Erythroblast (primary cell): ENCODE results near the gene TMEM182.

ENCODE experiments used
- DNase-seq, 2 experiments: peaks; one replicate each; lab custom pipeline; 2025; lab: John Stamatoyannopoulos, UW
- GATA1 ChIP-seq: IDR thresholded peaks from 2 replicates; pipeline ENCODE4 v1.6.1; 2011; ENCODE audit warnings: low read depth, mild to moderate bottlenecking, control low read depth, low read length, moderate library complexity
- POLR2A ChIP-seq: IDR thresholded peaks from 2 replicates; pipeline ENCODE4 v1.6.1; 2011; ENCODE audit warnings: mild to moderate bottlenecking, low read length

Gene TMEM182

DNA sequence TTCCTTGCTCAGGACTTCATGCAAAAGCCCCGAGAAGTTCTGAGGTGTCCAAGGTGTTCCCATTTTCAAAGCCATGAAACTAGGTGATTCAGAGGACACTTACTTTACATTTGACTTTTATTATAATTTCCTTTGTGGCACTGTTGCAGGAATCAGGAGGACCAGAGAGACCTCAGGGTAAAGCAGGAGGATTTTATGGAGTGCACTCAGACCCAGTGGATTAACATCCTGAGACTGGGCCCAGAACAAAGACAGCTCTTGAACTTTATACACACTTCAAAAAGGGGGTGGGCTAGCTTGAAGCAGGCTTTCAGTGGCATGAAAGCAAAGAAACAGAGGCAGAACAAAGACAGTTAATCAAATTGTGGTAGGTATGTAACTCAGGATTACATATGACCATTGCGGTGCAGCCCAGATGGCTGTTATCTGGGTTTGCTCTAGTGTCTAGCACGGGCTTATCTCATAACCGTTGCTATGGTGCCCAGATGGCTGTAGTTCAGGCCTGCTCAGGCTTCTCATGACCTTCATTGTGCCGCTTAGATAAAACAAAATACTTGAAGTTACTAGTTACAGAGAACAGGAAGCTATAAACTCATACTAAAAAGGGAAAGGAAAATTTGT is 39.4 kb downstream of the TMEM182 start:
- DNase-seq, result peak; percentile 69 to 73
- TF ChIP-seq GATA1 (no peak), POLR2A (no peak)

DNA sequence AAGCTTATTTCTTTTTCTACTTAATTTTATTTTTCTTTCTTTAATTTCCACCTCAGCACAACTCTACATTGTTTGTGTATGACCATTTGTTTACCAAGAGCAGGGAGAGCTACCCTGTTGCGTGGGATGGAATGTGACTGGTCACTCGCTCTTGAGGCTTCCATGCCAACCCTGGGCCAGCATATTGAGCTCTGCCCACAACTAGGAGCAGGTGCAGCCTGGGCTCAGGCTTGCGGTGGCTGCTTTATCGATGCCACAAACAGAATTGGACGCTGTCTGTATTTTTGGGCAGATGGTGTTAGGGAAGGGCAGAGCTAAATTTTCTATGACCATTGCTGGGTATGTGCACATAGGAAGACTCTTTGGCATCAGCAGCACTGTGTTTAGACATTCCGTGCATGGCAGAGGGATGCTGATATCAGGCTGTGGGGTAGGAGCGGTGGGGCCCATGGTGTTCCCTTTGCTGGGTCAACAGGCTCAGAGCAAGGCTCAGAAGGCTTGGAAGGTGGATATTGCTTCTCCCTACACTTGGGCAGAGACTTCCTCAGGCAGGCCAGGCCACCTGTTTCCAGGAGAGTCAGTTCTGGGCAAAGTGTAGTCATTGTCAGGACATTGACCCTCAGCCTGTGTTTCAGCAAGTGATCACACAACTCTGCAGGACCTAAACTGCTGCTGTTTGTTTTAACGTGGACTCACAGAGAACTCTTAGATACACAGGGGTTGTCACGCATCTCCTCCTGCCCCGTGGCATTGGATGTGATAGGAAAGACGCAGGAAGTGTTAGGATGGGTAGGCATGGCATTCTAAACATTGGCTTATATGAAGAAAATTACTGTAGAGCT is 40.2 kb downstream of the TMEM182 start:
- no peak for DNase-seq
- TF ChIP-seq GATA1, result no peak
- TF ChIP-seq POLR2A, result no peak

DNA sequence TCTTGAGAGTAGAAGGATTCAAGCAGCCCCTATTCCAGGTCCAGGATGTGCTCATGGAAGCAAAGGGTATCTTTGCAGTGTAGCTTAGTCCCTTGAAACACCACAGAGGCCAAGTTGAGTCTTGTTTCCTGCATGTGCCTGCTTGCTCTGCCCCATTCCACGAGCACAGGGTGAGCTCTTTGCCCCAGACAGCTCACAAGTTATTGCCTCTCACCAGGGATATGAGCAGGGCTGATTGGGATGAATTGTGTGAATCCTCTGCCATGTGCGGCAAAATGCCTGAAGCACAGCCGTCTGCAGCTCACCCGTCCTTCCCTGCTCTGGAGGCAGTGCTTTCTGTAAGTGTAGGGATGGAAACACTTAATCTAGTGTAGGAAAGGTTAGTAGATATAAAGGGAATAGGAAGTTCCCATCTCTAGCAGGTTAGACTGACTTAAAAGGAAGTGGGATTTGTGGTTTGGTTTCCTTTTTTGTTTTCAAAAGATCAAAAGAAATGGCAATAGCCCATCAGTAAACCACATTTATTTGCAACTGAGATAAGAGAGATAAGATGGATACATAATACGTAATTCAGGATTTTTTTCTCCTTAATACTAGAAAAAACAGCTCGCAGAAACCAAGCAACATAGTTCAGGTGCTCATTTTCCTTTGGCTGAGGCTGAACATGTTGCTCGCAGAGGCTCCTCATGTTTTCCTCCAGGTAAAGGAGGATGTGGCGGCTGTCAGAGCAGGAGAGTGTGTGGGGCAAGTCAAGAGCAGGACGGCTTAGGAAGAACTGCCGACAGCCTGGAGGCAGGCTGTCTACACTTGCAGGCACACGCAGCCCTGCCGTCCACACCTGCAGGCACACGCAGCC is 41.4 kb downstream of the TMEM182 start:
- TF ChIP-seq POLR2A (no peak), GATA1 (no peak)
- DNase-seq, result no peak

GRCh38 chr2:102803897-102804217 is 42.0 kb downstream of the TMEM182 start:
- no peak for DNase-seq
- TF ChIP-seq POLR2A (no peak), GATA1 (no peak)

DNA sequence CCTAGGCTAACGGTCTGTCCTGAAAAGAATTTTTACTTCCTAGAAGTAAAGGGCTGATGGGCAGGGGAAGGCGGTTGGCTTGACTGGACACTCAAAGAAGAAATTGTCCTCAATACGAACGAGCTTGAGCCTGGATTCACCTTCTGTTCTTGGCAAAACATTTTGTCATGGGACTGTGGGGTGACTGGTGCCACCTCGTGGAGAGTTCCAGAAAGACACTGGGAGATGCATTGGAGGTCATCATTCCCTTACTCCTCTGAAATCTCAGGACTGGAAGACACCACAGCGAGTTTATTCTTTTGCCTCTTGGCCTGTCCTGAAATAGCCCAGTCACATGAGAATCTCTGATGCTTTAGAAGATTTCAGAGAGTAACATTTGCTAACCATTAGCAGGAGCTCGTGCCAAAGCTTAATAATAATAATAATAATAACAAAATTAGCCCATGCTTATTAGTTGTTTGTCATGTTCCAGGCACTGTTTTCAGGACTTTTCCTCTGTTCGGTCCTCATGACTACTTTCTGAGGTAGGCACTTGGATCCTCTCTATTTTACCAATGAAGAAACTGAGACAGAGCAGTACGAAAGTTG is 44.5 kb downstream of the TMEM182 start:
- peak; percentile 38 to 60 for DNase-seq

GRCh38 chr2:102809291-102810189 is 47.7 kb downstream of the TMEM182 start:
- TF ChIP-seq POLR2A (no peak), GATA1 (no peak)
- DNase-seq, result no peak

More for the DNA sequence above, 44.5 kb downstream of the TMEM182 start:
- TF ChIP-seq POLR2A, result no peak
- no peak for TF ChIP-seq GATA1

DNA sequence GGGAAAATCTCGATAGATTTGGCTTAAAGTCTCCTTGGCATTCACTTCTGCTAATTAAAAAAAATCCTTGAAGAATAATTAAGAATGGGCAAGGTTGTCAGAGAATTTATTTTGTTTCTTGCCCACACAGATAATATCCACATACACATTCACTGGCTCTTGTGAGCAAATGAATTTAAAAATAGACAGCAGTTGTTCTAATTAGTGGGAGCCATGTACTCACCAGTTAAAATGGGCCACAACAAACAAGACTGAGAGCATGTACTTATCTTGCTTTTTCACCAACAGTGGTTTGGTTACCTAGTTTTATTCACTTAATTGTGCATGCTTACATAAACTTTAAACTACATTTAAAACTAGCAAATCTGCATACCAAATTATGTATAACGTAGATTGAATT is 53.5 kb downstream of the TMEM182 start:
- no peak for TF ChIP-seq POLR2A
- TF ChIP-seq GATA1, result no peak
- no peak for DNase-seq

DNA sequence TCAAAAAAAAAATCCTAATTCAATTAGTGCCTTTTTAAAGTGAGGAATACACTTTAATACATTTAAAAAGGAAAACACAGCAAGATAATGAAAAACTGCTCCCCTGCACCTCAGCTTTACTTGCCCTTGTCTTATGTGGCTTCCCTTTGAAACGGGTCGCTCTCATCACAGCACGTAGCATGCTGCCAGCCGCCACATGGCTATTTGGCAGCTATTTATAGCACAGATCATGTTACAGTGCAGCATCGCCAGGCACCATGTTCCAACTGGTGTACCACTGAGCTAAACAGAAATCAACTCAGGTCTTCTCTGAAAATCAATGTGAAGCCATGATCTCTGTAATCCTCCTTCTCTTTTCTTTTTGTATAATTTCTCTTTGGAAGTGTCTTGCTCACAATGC is 65.1 kb downstream of the TMEM182 start:
- DNase-seq, result no peak

GRCh38 chr2:102832789-102833188 is 71.0 kb downstream of the TMEM182 start:
- DNase-seq, result no peak
- TF ChIP-seq GATA1 (no peak), POLR2A (no peak)

More for the DNA sequence above, 65.1 kb downstream of the TMEM182 start:
- TF ChIP-seq GATA1 (no peak), POLR2A (no peak)

GRCh38 chr2:102834523-102835273 is 72.9 kb downstream of the TMEM182 start:
- no peak for TF ChIP-seq GATA1

DNA sequence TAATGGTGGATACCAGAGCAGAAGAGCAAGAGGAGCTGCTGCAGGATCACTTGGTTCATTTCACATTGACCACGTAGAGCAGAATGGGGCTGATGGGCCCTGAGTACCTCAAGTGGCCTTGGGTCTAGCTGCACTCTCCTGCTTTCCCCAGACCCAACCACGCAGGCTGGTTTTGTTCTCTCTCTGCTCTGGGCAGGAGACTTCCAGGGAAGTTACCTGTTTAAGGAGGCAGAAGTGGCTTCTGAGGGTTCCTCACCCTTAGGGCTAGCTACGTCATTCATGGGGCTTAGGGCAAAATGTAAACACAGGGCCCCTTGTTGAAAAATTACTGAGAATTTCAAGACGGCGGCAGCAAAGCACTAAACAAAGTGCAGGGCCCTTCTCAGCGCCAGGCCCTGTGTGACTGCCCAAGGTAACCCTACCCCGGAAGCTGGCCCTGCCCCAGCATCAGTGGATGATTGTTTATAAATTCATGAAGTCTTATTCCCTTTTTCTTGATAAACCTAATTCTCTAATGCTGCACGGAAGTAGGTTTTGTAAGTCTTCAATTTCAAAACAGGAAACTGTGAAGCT is 75.9 kb downstream of the TMEM182 start:
- TF ChIP-seq POLR2A (no peak), GATA1 (no peak)
- no peak for DNase-seq

More at GRCh38 chr2:102834523-102835273, 72.9 kb downstream of the TMEM182 start:
- DNase-seq, result no peak
